ENCODE data around the gene MDM4. TPM values are rescaled to one million over a fixed set of nuclear protein-coding genes. Genes with fewer than 3 reads are reported as not detected.

The MDM4 gene
- total RNA-seq, 1 donor from 2014 or later, result 41.1 TPM

DNA sequence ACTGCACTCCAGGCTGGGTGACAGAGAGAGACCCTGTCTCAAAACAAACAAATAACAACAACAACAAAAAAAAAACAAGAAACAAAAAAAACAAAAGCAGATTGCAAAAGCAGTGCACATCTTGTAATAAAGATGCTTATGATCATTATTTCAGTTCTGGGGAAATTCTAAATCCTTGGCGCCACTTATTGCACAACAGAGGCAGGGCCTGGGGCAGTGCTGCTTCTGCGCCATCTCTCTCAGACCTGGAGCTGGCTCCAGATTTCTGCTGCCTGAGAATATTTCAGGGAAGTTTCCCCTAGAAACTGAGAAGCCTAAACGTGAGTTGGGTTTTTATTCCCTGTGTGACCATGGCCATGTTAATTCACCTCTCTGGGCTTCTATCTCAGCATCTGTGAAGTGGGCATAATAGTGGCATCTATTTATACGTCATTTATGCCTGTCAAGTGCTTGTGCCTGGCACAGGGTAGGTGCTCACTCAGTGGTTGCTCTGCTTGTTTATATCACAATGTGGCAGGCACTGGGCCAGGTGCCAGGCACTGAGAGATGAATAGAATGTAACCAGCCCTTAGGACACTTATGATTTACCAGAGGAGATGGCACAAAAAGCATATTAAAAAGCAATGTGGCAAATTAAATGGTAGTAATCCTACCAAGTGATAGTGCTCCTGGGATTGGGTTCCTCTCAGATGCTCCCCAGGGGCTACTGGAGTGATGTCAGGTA, 67.9 kb downstream of the MDM4 start:
- H2AFZ ChIP-seq (ENCODE audit: low read depth, low read length), result no peak overlapping the region
- no peaks in the 10 kb centered on the region for H3K27me3 ChIP-seq (ENCODE audit: insufficient read depth, low read length)
- H3K9me3 Mint-ChIP-seq (ENCODE audit: unreplicated experiment), result no peaks in the 10 kb centered on the region
- H3K4me1 Mint-ChIP-seq (ENCODE audit: low read depth, unreplicated experiment), result peaks cover under 1% of the 10 kb centered on the region
- H3K4me3 ChIP-seq (ENCODE audit: insufficient read depth, low read depth, low read length), result no peak overlapping the region
- no peaks in the 10 kb centered on the region for H3K79me2 ChIP-seq (ENCODE audit: insufficient read depth, low read length)
- FAIRE-seq, result no peak
- no peak for DNase-seq (ENCODE audit: low read depth)
- no peaks in the 10 kb centered on the region for H3K4me1 ChIP-seq (ENCODE audit: insufficient read depth, low read length)
- no peak overlapping the region for H3K4me2 ChIP-seq (ENCODE audit: low read length)
- no peaks in the 10 kb centered on the region for H3K36me3 ChIP-seq (ENCODE audit: insufficient read depth, low read length)
- H4K20me1 ChIP-seq (ENCODE audit: insufficient read depth, low read length), result no peaks in the 10 kb centered on the region
- H3K27ac ChIP-seq (ENCODE audit: low read depth, low read length), result no peak overlapping the region
- peaks cover 20% of the 10 kb centered on the region for H3K27me3 Mint-ChIP-seq (ENCODE audit: low read depth, unreplicated experiment)
- peaks cover 5% of the 10 kb centered on the region for H3K36me3 Mint-ChIP-seq (ENCODE audit: low read depth, unreplicated experiment)
- H3K9ac ChIP-seq (ENCODE audit: low read length), result no peak overlapping the region
- H3K9me3 ChIP-seq (ENCODE audit: insufficient read depth, low read depth, low read length), result no peaks in the 10 kb centered on the region
- H3K4me3 Mint-ChIP-seq (ENCODE audit: unreplicated experiment), result no peak overlapping the region
- H3K27ac Mint-ChIP-seq (ENCODE audit: unreplicated experiment), result no peak overlapping the region
- TF ChIP-seq CTCF (IDR thresholded peaks at IDR 0.05; ENCODE audit: insufficient read depth, low read depth, low read length), result no peak
- no peak for TF ChIP-seq EZH2 (IDR thresholded peaks at IDR 0.05; ENCODE audit: insufficient read depth, low read length)

- Histone ChIP-seq H3K36me3 (ENCODE audit: insufficient read depth, low read length) (no peaks in the 10 kb centered on the region), H3K27me3 (ENCODE audit: insufficient read depth, low read length) (no peaks in the 10 kb centered on the region), H4K20me1 (ENCODE audit: insufficient read depth, low read length) (no peaks in the 10 kb centered on the region), H3K4me1 (ENCODE audit: insufficient read depth, low read length) (no peaks in the 10 kb centered on the region), H3K9ac (ENCODE audit: low read length) (no peak overlapping the region), H3K79me2 (ENCODE audit: insufficient read depth, low read length) (no peaks in the 10 kb centered on the region), H3K4me2 (ENCODE audit: low read length) (no peak overlapping the region), H3K4me3 (ENCODE audit: insufficient read depth, low read depth, low read length) (no peak overlapping the region), H2AFZ (ENCODE audit: low read depth, low read length) (no peak overlapping the region), H3K27ac (ENCODE audit: low read depth, low read length) (no peak overlapping the region), H3K9me3 (ENCODE audit: insufficient read depth, low read depth, low read length) (no peaks in the 10 kb centered on the region)
- H3K9me3 Mint-ChIP-seq (ENCODE audit: unreplicated experiment), result no peaks in the 10 kb centered on the region
- no peak overlapping the region for H3K27ac Mint-ChIP-seq (ENCODE audit: unreplicated experiment)
- TF ChIP-seq EZH2 (IDR thresholded peaks at IDR 0.05; ENCODE audit: insufficient read depth, low read length), result no peak
- no peak for TF ChIP-seq CTCF (IDR thresholded peaks at IDR 0.05; ENCODE audit: insufficient read depth, low read depth, low read length)
- peaks cover 19% of the 10 kb centered on the region for H3K27me3 Mint-ChIP-seq (ENCODE audit: low read depth, unreplicated experiment)
- no peak overlapping the region for H3K4me3 Mint-ChIP-seq (ENCODE audit: unreplicated experiment)
- FAIRE-seq, result no peak
- peaks cover 6% of the 10 kb centered on the region for H3K4me1 Mint-ChIP-seq (ENCODE audit: low read depth, unreplicated experiment)
- H3K36me3 Mint-ChIP-seq (ENCODE audit: low read depth, unreplicated experiment), result peaks cover 5% of the 10 kb centered on the region
- no peak for DNase-seq (ENCODE audit: low read depth)
Measured at GRCh38 chr1:204584699-204585372, 68.6 kb downstream of the MDM4 start.

- Histone ChIP-seq H3K79me2 (ENCODE audit: insufficient read depth, low read length) (no peaks in the 10 kb centered on the region), H3K27me3 (ENCODE audit: insufficient read depth, low read length) (no peaks in the 10 kb centered on the region), H3K9ac (ENCODE audit: low read length) (no peak overlapping the region), H3K36me3 (ENCODE audit: insufficient read depth, low read length) (no peaks in the 10 kb centered on the region), H3K4me2 (ENCODE audit: low read length) (no peak overlapping the region), H3K9me3 (ENCODE audit: insufficient read depth, low read depth, low read length) (no peaks in the 10 kb centered on the region), H3K4me3 (ENCODE audit: insufficient read depth, low read depth, low read length) (no peak overlapping the region), H3K4me1 (ENCODE audit: insufficient read depth, low read length) (peaks cover 11% of the 10 kb centered on the region), H3K27ac (ENCODE audit: low read depth, low read length) (no peak overlapping the region), H4K20me1 (ENCODE audit: insufficient read depth, low read length) (no peaks in the 10 kb centered on the region), H2AFZ (ENCODE audit: low read depth, low read length) (no peak overlapping the region)
- no peak overlapping the region for H3K4me3 Mint-ChIP-seq (ENCODE audit: unreplicated experiment)
- FAIRE-seq, result no peak
- H3K27me3 Mint-ChIP-seq (ENCODE audit: low read depth, unreplicated experiment), result peaks cover 12% of the 10 kb centered on the region
- no peak for DNase-seq (ENCODE audit: low read depth)
- H3K36me3 Mint-ChIP-seq (ENCODE audit: low read depth, unreplicated experiment), result peaks cover 2% of the 10 kb centered on the region
- TF ChIP-seq EZH2 (IDR thresholded peaks at IDR 0.05; ENCODE audit: insufficient read depth, low read length), result no peak
- no peak for TF ChIP-seq CTCF (IDR thresholded peaks at IDR 0.05; ENCODE audit: insufficient read depth, low read depth, low read length)
- H3K4me1 Mint-ChIP-seq (ENCODE audit: low read depth, unreplicated experiment), result peaks cover 18% of the 10 kb centered on the region
- no peak overlapping the region for H3K27ac Mint-ChIP-seq (ENCODE audit: unreplicated experiment)
- H3K9me3 Mint-ChIP-seq (ENCODE audit: unreplicated experiment), result no peaks in the 10 kb centered on the region
Measured at GRCh38 chr1:204587621-204588020, 71.4 kb downstream of the MDM4 start.
